Activated T-helper 2 cell treated with anti-CD3 and anti-CD28 coated beads, Interferon-gamma antibody, Interleukin-2, Interleukin-4, amounts not matched to agents 10 μg/mL and 5 μg/mL and 100 μg/mL, durations not matched to agents 14 hours and 24 hours and 36 hours (primary cell): ENCODE data around the gene CHKA. TPM values are rescaled to one million over a fixed set of nuclear protein-coding genes. Genes with fewer than 3 reads are reported as not detected.

ENCODE experiments used
- DNase-seq: peaks from one replicate; pipeline ENCODE4 v3.0.0; 2021; ENCODE audit warnings: low spot score
- H3K27ac Mint-ChIP-seq: one replicate; pipeline ENCODE4 v1.8.0; 2021; ENCODE audit warnings: mixed read lengths
- H3K27me3 Mint-ChIP-seq: one replicate; pipeline ENCODE4 v1.8.0; 2021; ENCODE audit warnings: low read depth, mixed read lengths
- H3K36me3 Mint-ChIP-seq: one replicate; pipeline ENCODE4 v1.8.0; 2021; ENCODE audit warnings: low read depth, mixed read lengths
- H3K4me1 Mint-ChIP-seq: one replicate; pipeline ENCODE4 v1.8.0; 2021; ENCODE audit warnings: low read depth, mixed read lengths
- H3K4me3 Mint-ChIP-seq: one replicate; pipeline ENCODE4 v1.8.0; 2021; ENCODE audit warnings: low read depth, mild to moderate bottlenecking, moderate library complexity, mixed read lengths
- H3K9me3 Mint-ChIP-seq: one replicate; pipeline ENCODE4 v1.8.0; 2021; ENCODE audit warnings: mixed read lengths
- intact Hi-C: fragments of 100-400 bp; cut with micrococcal nuclease; formaldehyde crosslinking; loops from one replicate; pipeline ENCODE4 v1.15.1; 2023
- total RNA-seq: library from RNA; stranded (reverse); gene quantifications from 2 replicates; pipeline ENCODE4 v1.2.3, GENCODE V29; 2022

Gene CHKA
- total RNA-seq, 1 donor from 2014 or later = 16.9 TPM

DNA sequence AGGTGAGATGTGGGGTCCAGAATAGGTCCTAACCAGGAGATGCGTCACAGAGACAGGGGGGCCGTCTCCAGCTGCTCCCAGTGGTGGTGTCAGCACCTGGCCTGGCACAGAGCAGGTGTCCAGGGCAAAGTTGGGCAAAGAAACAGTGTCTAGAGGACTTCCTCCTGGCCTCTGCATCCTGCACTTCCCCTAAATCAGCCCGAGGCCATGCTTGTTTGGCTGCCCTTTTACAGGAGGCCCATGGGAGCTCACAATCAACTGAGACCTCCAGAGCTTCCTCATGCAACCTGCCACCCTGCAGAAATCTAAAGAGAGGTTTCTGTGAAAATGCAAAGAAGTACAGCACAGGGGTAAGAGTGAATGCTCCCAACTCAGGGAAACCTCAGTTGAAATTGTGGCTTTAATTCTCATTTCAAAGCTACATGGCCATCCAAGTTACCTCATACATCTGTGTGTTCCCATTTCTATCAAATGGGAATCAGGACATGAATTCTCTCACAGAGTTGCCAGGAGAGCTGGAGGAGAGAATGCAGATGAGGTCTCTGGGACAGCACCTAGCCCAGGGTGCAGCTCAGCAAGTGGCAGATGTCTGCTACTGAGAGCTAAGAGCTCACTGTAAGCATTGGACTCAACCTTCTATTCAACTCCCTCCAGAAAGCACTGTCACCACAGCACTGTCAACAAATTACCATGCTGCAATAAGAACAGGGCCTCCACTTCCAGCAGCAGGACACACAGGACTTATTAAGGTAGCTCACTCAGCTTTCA lies 49.7 kb downstream of the CHKA start:
- intact Hi-C loops = no loop called here
- no peaks in the 10 kb centered on the region for H3K4me1 Mint-ChIP-seq
- DNase-seq = no peak
- no peak overlapping the region for H3K4me3 Mint-ChIP-seq
- H3K27me3 Mint-ChIP-seq = no peaks in the 10 kb centered on the region
- H3K27ac Mint-ChIP-seq = no peak overlapping the region
- H3K9me3 Mint-ChIP-seq = no peaks in the 10 kb centered on the region
- H3K36me3 Mint-ChIP-seq = peaks cover 21% of the 10 kb centered on the region

DNA sequence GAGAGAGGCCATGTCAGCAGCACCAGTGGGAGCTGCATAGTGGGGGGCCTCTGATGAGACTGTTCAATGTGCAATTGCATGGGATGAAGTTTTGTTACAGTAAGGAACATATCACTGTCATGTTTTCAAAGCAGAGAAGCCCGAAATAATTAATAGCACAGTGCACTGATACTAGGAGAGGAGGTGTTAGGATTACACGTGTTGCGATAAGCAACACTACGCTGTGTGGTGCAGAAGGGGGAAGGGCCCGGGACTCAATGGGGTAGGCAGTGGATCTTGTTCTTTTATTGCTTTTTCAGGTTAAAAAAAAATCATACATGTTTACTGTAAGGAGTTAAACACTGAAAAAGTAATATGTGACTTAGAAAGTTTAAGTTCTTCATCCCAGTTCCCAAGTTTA lies 53.2 kb downstream of the CHKA start:
- Mint-ChIP-seq H3K4me3 (no peak overlapping the region), H3K36me3 (peaks cover 39% of the 10 kb centered on the region), H3K9me3 (no peaks in the 10 kb centered on the region), H3K4me1 (no peaks in the 10 kb centered on the region), H3K27ac (no peak overlapping the region), H3K27me3 (no peaks in the 10 kb centered on the region)
- intact Hi-C loops = no loop called here
- no peak for DNase-seq

GRCh38 chr11:68066742-68067141 lies 54.4 kb downstream of the CHKA start:
- Mint-ChIP-seq H3K36me3 (peaks cover 48% of the 10 kb centered on the region), H3K4me3 (no peak overlapping the region), H3K27me3 (no peaks in the 10 kb centered on the region), H3K4me1 (no peaks in the 10 kb centered on the region), H3K9me3 (no peaks in the 10 kb centered on the region), H3K27ac (no peak overlapping the region)
- intact Hi-C loops = no loop called here
- DNase-seq = no peak

DNA sequence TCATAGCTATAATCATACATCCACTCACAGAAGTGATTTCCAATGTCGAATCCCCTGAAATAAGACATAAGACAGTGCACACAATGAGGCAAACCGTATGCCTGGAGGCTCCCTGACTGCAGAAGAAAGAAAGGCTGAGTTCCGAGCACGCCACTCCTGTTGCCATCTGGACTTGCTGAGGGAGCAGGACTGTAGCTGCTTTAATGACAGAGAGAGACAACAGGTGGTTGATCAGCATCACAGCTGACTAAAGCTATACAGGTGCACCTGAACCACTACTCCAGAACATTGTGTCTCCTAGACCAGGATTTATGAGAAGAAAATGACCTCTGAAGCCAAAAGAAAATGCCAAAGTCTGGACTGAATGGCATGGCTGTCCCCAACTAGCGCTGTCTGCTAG lies 55.3 kb downstream of the CHKA start:
- H3K27ac Mint-ChIP-seq = no peak overlapping the region
- H3K4me3 Mint-ChIP-seq = no peak overlapping the region
- peaks cover 50% of the 10 kb centered on the region for H3K36me3 Mint-ChIP-seq
- no peaks in the 10 kb centered on the region for H3K27me3 Mint-ChIP-seq
- DNase-seq = no peak
- no peaks in the 10 kb centered on the region for H3K4me1 Mint-ChIP-seq
- no peaks in the 10 kb centered on the region for H3K9me3 Mint-ChIP-seq
- intact Hi-C loops = no loop called here

- DNase-seq = no peak
- no peaks in the 10 kb centered on the region for H3K27me3 Mint-ChIP-seq
- no peak overlapping the region for H3K4me3 Mint-ChIP-seq
- no peaks in the 10 kb centered on the region for H3K9me3 Mint-ChIP-seq
- peak overlapping the region; percentile 39 for H3K27ac Mint-ChIP-seq
- H3K4me1 Mint-ChIP-seq = no peaks in the 10 kb centered on the region
- peaks cover 46% of the 10 kb centered on the region for H3K36me3 Mint-ChIP-seq
- intact Hi-C loops = no loop called here
Measured at GRCh38 chr11:68064926-68065325, 56.3 kb downstream of the CHKA start.

GRCh38 chr11:68061508-68061907 lies 59.7 kb downstream of the CHKA start:
- intact Hi-C loops = no loop called here
- Mint-ChIP-seq H3K9me3 (no peaks in the 10 kb centered on the region), H3K27me3 (no peaks in the 10 kb centered on the region), H3K4me1 (no peaks in the 10 kb centered on the region), H3K4me3 (no peak overlapping the region), H3K27ac (no peak overlapping the region), H3K36me3 (peaks cover 35% of the 10 kb centered on the region)
- no peak for DNase-seq

DNA sequence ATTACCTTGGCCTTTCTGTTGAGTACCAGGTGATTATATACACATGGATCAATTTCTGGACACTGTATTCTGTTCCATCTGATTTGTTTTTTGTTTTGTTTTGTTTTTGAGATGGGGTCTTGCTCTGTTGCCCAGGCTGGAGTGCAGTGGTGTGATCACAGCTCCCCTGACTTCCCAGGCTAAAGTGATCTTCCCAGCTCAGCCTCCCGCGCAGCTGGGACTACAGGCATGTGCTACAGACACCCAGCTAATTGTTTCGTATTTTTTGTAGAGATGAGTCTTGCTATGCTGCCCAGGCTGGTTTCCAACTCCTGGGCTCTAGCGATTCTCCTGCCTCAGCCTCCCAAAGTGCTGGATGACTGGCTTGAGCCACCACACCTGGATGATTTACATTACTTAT lies 63.4 kb downstream of the CHKA start:
- H3K27me3 Mint-ChIP-seq = no peaks in the 10 kb centered on the region
- no peak overlapping the region for H3K4me3 Mint-ChIP-seq
- H3K27ac Mint-ChIP-seq = no peak overlapping the region
- peaks cover 24% of the 10 kb centered on the region for H3K36me3 Mint-ChIP-seq
- intact Hi-C loops = no loop called here
- no peaks in the 10 kb centered on the region for H3K9me3 Mint-ChIP-seq
- DNase-seq = no peak
- no peaks in the 10 kb centered on the region for H3K4me1 Mint-ChIP-seq

- no peaks in the 10 kb centered on the region for H3K27me3 Mint-ChIP-seq
- no peaks in the 10 kb centered on the region for H3K9me3 Mint-ChIP-seq
- intact Hi-C loops = no loop called here
- DNase-seq = no peak
- H3K4me1 Mint-ChIP-seq = no peaks in the 10 kb centered on the region
- no peak overlapping the region for H3K27ac Mint-ChIP-seq
- no peak overlapping the region for H3K4me3 Mint-ChIP-seq
- H3K36me3 Mint-ChIP-seq = peaks cover 22% of the 10 kb centered on the region
Measured at GRCh38 chr11:68056317-68057285, 64.6 kb downstream of the CHKA start.

DNA sequence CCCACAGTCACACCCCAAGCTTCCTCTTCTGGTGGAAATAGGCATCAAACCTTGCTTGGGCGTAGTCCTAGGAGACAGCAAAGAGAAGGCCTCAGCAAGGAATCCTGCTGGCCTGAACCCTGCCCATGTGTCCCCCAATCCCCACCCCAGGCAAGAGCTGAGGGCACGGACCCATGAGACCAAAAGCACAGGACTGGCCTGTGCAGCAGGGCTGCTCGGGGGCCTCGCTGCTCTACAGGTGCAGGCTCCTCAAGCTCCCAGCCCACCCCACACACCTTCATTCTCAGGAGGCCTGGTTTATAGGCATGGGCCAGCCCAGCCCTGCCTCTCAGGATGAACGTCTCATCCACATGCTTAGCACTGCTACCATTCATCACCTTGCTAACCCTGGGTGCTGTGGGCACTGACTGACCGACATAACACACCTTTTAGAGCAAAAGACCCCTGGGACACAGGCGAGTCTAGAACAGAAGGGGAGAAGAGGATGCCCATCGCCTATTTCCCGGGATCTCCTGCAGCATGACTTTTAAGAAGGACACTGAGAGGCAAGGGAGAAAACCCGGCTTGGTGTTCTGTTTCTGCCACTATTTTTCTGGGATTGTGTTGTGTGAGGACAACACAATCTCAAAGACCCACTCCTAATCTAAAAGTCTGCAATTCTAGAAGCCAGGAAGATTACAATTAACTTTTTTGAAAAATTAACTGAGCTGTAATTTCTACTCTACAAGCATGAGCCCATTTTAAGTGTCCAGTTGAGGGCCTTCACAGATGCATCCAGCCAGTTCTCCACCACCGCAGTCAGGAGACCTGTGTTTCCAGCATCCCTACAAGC lies 67.0 kb downstream of the CHKA start:
- no peaks in the 10 kb centered on the region for H3K4me1 Mint-ChIP-seq
- intact Hi-C loops = no loop called here
- no peak for DNase-seq
- no peaks in the 10 kb centered on the region for H3K27me3 Mint-ChIP-seq
- H3K9me3 Mint-ChIP-seq = no peaks in the 10 kb centered on the region
- peaks cover 24% of the 10 kb centered on the region for H3K36me3 Mint-ChIP-seq
- no peak overlapping the region for H3K27ac Mint-ChIP-seq
- H3K4me3 Mint-ChIP-seq = no peak overlapping the region

GRCh38 chr11:68053117-68053516 lies 68.1 kb downstream of the CHKA start:
- Mint-ChIP-seq H3K4me1 (no peaks in the 10 kb centered on the region), H3K9me3 (no peaks in the 10 kb centered on the region), H3K36me3 (peaks cover 30% of the 10 kb centered on the region), H3K27me3 (no peaks in the 10 kb centered on the region), H3K27ac (peak overlapping the region; percentile 28), H3K4me3 (no peak overlapping the region)
- no peak for DNase-seq
- intact Hi-C loops = no loop called here

DNA sequence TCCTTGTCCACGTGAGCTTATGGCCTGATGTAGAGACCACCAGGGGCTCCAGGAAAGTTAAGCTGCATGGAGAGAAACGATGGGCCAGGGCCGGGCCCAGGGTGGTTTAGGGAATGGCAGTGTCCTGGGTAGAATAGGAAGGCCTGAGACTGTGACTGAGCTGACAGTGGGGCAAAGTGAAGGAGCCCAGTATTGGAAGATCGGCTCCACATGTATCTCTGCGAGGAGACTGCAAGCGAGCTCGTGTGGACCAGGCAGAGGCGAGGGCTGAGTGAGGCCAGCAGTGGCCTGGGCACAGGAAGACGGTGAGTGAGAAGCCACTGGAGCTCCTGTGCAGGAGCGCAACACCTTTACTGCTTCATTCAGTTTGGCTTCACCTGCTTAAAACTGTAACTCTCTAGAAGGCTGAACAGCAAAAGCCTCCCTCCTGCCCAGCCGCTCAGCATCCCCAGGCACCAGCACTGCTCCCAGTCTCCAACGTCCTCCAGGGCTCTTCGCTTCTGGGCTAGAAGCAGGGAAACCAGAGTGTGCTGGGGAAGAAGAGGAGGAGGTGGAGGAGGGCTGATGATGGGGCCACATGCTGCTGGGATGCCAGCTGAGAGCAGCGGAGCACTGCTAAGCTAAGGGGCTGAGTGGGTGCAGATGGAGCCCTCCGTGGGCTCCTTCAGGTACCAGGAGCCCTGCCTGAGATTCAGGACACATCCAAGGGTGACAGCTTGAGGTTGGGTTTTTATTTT lies 68.9 kb downstream of the CHKA start:
- Mint-ChIP-seq H3K36me3 (peaks cover 36% of the 10 kb centered on the region), H3K9me3 (no peaks in the 10 kb centered on the region), H3K27me3 (no peaks in the 10 kb centered on the region), H3K27ac (no peak overlapping the region), H3K4me1 (no peaks in the 10 kb centered on the region), H3K4me3 (no peak overlapping the region)
- DNase-seq = no peak
- intact Hi-C loops = no loop called here
